NT2/D1 (cell line): ENCODE results near the gene BRPF3.

Experiments used
- DNase-seq: peaks from one replicate; pipeline ENCODE4 v3.0.0-alpha.2; 2011; ENCODE audit warnings: low read depth, low spot score
- H3K27me3 ChIP-seq: 2 replicates; pipeline ENCODE4 v1.6.0; 2011; ENCODE audit warnings: mild to moderate bottlenecking; ENCODE audit not compliant: insufficient read length, insufficient read depth
- H3K36me3 ChIP-seq: 2 replicates; pipeline ENCODE4 v1.6.1; 2011; ENCODE audit warnings: mild to moderate bottlenecking, low read length, mixed read lengths; ENCODE audit not compliant: insufficient read depth, insufficient read length
- H3K4me1 ChIP-seq: 2 replicates; pipeline ENCODE4 v1.5.1; 2011; ENCODE audit not compliant: insufficient read depth, insufficient read length
- H3K4me3 ChIP-seq: 2 replicates; pipeline ENCODE4 v1.5.1; 2011; ENCODE audit warnings: low read depth; ENCODE audit not compliant: insufficient read length
- H3K9ac ChIP-seq: 2 replicates; pipeline ENCODE4 v1.6.0; 2011; ENCODE audit warnings: low read depth; ENCODE audit not compliant: insufficient read length
- H3K9me3 ChIP-seq: 2 replicates; pipeline ENCODE4 v1.5.1; 2011; ENCODE audit warnings: mild to moderate bottlenecking, low read length; ENCODE audit not compliant: insufficient read depth
- SUZ12 ChIP-seq: IDR thresholded peaks from 2 replicates; pipeline ENCODE4 v1.6.1; 2011; ENCODE audit not compliant: insufficient read length, insufficient read depth; ENCODE audit errors: extremely low read depth
- YY1 ChIP-seq: IDR thresholded peaks from 2 replicates; pipeline ENCODE4 v1.6.1; 2011; ENCODE audit not compliant: insufficient read length, insufficient read depth
- ZNF274 ChIP-seq: IDR thresholded peaks from 2 replicates; pipeline ENCODE4 v1.6.1; 2011; ENCODE audit warnings: mild to moderate bottlenecking, low read depth, low read length

BRPF3 gene

DNA sequence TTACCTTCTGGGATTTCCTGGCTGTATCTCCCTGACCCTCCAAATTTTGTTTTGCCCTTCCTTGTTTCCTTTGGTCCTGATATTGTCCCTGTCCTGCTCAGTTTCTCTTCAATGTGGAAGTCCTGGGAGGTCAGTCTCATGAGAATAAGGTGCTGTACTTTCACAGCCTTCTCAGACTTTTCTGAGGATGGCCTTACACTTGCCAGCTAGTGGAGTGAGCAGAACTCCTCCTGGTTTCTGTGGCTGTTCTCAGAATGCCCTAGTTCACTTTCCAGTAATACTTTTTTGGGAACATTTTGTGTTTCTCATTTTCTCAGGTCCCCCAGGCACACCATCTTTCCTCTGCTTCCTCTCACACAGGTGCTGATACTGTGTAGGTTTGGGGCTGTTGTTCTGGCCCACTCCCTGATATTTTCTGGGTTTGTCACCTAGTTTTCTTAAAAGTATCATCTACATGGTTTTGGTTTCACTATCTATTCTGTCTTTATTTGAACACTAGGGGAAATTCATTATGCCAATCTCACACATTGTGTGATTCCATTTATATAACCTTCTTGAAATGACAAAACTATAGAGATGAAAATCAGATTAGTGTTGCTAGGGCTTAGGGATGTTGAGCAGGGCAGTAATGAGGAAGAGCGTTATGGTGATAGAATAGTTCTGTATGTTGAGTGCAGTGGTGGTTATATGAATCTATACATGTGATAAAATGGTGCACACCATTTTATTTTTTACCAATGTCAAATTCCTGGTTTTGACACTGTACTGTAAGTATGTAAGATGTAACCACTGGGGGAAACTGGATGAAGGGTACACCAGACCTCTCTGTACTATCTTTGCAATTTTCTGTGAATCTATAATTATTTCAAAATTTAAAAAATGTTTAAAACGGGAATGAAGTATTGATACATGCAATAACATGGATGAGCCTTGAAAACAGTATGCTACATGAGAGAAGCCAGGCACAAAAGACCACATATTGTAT, 27.2 kb upstream of the BRPF3 start:
- H3K27me3 ChIP-seq = no peaks in the 10 kb centered on the region
- no peak overlapping the region for H3K4me3 ChIP-seq
- no peaks in the 10 kb centered on the region for H3K4me1 ChIP-seq
- DNase-seq = no peak
- H3K9me3 ChIP-seq = no peaks in the 10 kb centered on the region
- no peak for TF ChIP-seq SUZ12
- TF ChIP-seq YY1 = no peak
- TF ChIP-seq ZNF274 = no peak
- no peak overlapping the region for H3K9ac ChIP-seq
- H3K36me3 ChIP-seq = no peaks in the 10 kb centered on the region

DNA sequence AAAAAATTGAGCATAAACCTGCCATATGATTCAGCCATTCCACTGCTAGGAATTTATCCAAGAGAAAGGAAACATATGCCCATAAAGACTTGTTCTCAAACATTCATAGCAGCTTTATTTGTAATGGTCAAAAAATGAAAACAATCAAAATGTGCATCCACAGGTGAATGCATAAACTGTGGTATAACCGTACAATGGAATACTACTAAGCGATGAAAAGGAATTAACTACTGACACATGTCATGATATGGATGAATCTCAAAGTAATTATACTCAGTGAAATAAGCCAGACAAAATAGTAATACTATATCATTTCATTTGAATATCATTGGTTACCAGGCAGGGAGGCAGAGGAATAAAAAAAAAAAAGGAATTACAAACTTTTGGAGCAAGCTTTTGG, 25.8 kb upstream of the BRPF3 start:
- Histone ChIP-seq H3K4me3 (no peak overlapping the region), H3K9ac (no peak overlapping the region), H3K4me1 (no peaks in the 10 kb centered on the region), H3K36me3 (no peaks in the 10 kb centered on the region), H3K9me3 (no peaks in the 10 kb centered on the region), H3K27me3 (no peaks in the 10 kb centered on the region)
- DNase-seq = no peak
- no peak for TF ChIP-seq SUZ12
- no peak for TF ChIP-seq ZNF274
- no peak for TF ChIP-seq YY1

GRCh38 chr6:36171573-36171972, 25.0 kb upstream of the BRPF3 start:
- Histone ChIP-seq H3K9me3 (no peaks in the 10 kb centered on the region), H3K9ac (no peak overlapping the region), H3K27me3 (no peaks in the 10 kb centered on the region), H3K4me1 (no peaks in the 10 kb centered on the region), H3K36me3 (no peaks in the 10 kb centered on the region), H3K4me3 (no peak overlapping the region)
- no peak for DNase-seq
- TF ChIP-seq YY1 (no peak), SUZ12 (no peak), ZNF274 (no peak)

- no peaks in the 10 kb centered on the region for H3K4me1 ChIP-seq
- H3K9me3 ChIP-seq = peaks cover 5% of the 10 kb centered on the region; the same call in 1 of the 2 replicates
- H3K36me3 ChIP-seq = no peaks in the 10 kb centered on the region
- no peaks in the 10 kb centered on the region for H3K27me3 ChIP-seq
- no peak for TF ChIP-seq YY1
- TF ChIP-seq SUZ12 = no peak
- TF ChIP-seq ZNF274 = no peak
- no peak overlapping the region for H3K9ac ChIP-seq
- no peak for DNase-seq
- no peak overlapping the region for H3K4me3 ChIP-seq
Observed at GRCh38 chr6:36177166-36177565, 19.4 kb upstream of the BRPF3 start.

- Histone ChIP-seq H3K9ac (no peak overlapping the region), H3K4me3 (no peak overlapping the region), H3K36me3 (no peaks in the 10 kb centered on the region), H3K4me1 (no peaks in the 10 kb centered on the region), H3K9me3 (peaks cover 5% of the 10 kb centered on the region; the same call in 1 of the 2 replicates), H3K27me3 (no peaks in the 10 kb centered on the region)
- TF ChIP-seq ZNF274 (no peak), SUZ12 (no peak), YY1 (no peak)
- no peak for DNase-seq
Observed at GRCh38 chr6:36178544-36178943, 18.0 kb upstream of the BRPF3 start.

DNA sequence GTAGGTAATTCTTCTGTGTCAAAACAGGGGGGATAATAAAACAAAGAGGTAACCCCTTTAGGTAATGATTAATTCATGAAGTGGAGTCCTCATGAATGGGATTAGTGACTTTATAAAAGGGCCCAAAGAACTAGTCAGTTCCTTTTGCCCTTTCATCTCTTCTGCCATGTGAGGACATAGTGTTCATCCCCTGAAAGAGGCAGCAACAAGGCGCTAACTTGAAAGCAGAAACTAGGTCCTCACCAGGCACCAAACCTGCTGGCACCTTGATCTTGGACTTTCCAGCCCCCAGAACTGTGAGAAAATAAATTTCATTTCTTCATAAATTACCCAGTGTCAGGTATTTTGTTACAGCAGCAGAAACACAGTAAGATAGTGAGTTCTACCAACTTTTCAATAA, 16.4 kb upstream of the BRPF3 start:
- Histone ChIP-seq H3K27me3 (no peaks in the 10 kb centered on the region), H3K9me3 (peaks cover 5% of the 10 kb centered on the region; the same call in 1 of the 2 replicates), H3K4me1 (no peaks in the 10 kb centered on the region), H3K4me3 (no peak overlapping the region), H3K36me3 (no peaks in the 10 kb centered on the region), H3K9ac (no peak overlapping the region)
- no peak for DNase-seq
- TF ChIP-seq ZNF274 (no peak), YY1 (no peak), SUZ12 (no peak)

DNA sequence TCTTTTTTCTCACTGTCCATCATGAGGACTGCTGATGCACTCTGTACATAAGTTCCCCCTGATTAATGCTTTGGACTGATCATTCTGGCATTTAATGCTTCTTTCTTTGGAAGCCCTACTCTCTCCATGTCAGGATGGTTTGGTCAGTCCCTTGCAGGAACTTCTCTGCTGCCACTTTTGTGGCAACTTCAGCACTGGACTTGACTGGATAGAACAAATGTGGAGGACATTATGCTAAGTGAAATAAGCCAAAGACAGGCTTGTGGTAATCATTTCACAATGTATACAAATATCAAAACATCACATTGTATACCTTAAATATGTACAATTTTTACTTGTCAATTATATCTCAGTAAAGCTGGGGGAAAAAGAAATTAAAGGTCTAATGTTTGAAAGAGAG, 12.2 kb upstream of the BRPF3 start:
- TF ChIP-seq ZNF274 = no peak
- TF ChIP-seq SUZ12 = no peak
- TF ChIP-seq YY1 = no peak
- no peak for DNase-seq

More for the DNA sequence above, 12.2 kb upstream of the BRPF3 start:
- Histone ChIP-seq H3K4me3 (no peak overlapping the region), H3K9ac (no peak overlapping the region), H3K27me3 (no peaks in the 10 kb centered on the region), H3K36me3 (no peaks in the 10 kb centered on the region), H3K9me3 (no peaks in the 10 kb centered on the region), H3K4me1 (no peaks in the 10 kb centered on the region)
